Suppressor macrophage treated with lipopolysaccharide for 4 hours (primary cell): ENCODE data around the gene CLEC16A.
"Not testable (repeated sequence)": the region's sequence is repeated elsewhere in the genome, so short reads cannot be mapped to it uniquely, and the experiment has no call there.

Experiments used
- DNase-seq: peaks from one replicate; pipeline ENCODE4 v3.0.0-alpha.2; 2020

The CLEC16A gene

GRCh38 chr16:10926094-10926493 is 18.3 kb upstream of the CLEC16A start:
- DNase-seq, result no peak

GRCh38 chr16:10926867-10927266 is 17.5 kb upstream of the CLEC16A start:
- no peak for DNase-seq

- DNase-seq, result no peak
These were observed 16.8 kb upstream of the CLEC16A start for GRCh38 chr16:10927497-10928112.

- DNase-seq, result not testable (repeated sequence)
These were observed 15.3 kb upstream of the CLEC16A start for GRCh38 chr16:10929097-10929496.

GRCh38 chr16:10929853-10930754 is 14.3 kb upstream of the CLEC16A start:
- DNase-seq, result no peak

- DNase-seq, result no peak
These were observed 13.6 kb upstream of the CLEC16A start for GRCh38 chr16:10930755-10931093.

- no peak for DNase-seq
These were observed 13.2 kb upstream of the CLEC16A start for GRCh38 chr16:10931134-10931533.

GRCh38 chr16:10931977-10932632 is 12.3 kb upstream of the CLEC16A start:
- DNase-seq, result no peak

GRCh38 chr16:10932959-10933710 is 11.2 kb upstream of the CLEC16A start:
- no peak for DNase-seq

GRCh38 chr16:10933865-10934264 is 10.5 kb upstream of the CLEC16A start:
- DNase-seq, result no peak

GRCh38 chr16:10934325-10935107 is 9.8 kb upstream of the CLEC16A start:
- DNase-seq, result no peak

- DNase-seq, result no peak
These were observed 9.0 kb upstream of the CLEC16A start for GRCh38 chr16:10935226-10935915.

GRCh38 chr16:10936272-10936984 is 7.9 kb upstream of the CLEC16A start:
- DNase-seq, result no peak

- DNase-seq, result no peak
These were observed 7.1 kb upstream of the CLEC16A start for GRCh38 chr16:10937068-10937859.

GRCh38 chr16:10938321-10938720 is 6.0 kb upstream of the CLEC16A start:
- DNase-seq, result peak; percentile 37

GRCh38 chr16:10938796-10939648 is 5.3 kb upstream of the CLEC16A start:
- no peak for DNase-seq

- DNase-seq, result no peak
These were observed 4.6 kb upstream of the CLEC16A start for GRCh38 chr16:10939649-10940234.

- peak; percentile 51 for DNase-seq
These were observed 3.8 kb upstream of the CLEC16A start for GRCh38 chr16:10940501-10941079.
